ENCODE measurements around the gene RAB1A. TPM values are rescaled to one million over a fixed set of nuclear protein-coding genes. Genes with fewer than 3 reads are reported as not detected.
A peak's percentile ranks its signal among the peaks of the same experiment; 100 is the strongest.

RAB1A gene
- total and polyA plus RNA-seq, 2 of the 13 experiments (the other 11 are each of a cell fraction or from before 2014, with no cell fraction given), result 206 to 226 TPM

DNA sequence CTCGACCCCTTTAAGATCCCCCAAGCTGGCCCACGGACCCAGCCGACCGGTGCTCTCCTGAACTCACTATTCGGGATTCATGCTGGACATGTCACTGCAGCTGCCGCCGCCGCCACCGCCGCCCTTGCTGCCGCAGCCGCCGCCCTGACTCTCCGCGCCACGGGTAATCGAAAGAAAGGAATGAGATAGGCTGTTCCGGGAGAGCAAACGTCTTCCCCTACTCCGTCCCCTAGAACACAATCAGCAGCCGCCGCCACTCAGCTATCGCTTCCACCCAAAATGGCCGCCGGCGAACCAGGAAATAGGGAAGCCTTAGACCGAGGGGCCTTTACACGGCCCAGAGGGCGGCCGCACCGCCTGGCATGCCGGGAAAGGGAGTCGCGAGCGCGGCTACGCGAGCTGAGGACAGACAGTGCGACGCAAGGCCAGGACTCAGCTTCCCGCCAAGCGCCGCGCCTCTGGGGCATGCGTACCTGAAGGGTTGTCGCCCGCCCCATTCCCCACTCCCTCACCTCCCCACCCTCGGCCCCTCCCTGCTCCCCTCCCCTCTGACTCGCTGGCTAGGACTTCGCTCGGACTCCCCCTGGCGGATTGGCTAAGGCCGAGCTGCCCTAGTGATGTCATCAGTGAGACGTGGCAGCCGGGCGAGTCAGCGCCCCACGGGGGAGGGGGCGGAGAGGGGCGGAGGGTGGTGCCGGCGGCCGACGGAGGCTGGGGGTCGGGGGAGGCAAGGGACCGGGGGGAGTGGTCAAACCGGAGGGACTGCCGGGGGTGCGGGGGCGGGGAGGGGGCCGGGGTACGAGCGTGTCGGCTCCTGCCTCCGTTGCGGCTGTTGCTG is at the start of gene RAB1A (continued):
- TF ChIP-seq, protein P1, sequence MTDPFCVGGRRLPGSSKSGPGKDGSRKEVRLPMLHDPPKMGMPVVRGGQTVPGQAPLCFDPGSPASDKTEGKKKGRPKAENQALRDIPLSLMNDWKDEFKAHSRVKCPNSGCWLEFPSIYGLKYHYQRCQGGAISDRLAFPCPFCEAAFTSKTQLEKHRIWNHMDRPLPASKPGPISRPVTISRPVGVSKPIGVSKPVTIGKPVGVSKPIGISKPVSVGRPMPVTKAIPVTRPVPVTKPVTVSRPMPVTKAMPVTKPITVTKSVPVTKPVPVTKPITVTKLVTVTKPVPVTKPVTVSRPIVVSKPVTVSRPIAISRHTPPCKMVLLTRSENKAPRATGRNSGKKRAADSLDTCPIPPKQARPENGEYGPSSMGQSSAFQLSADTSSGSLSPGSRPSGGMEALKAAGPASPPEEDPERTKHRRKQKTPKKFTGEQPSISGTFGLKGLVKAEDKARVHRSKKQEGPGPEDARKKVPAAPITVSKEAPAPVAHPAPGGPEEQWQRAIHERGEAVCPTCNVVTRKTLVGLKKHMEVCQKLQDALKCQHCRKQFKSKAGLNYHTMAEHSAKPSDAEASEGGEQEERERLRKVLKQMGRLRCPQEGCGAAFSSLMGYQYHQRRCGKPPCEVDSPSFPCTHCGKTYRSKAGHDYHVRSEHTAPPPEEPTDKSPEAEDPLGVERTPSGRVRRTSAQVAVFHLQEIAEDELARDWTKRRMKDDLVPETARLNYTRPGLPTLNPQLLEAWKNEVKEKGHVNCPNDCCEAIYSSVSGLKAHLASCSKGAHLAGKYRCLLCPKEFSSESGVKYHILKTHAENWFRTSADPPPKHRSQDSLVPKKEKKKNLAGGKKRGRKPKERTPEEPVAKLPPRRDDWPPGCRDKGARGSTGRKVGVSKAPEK (CRISPR knock-in tag; IDR thresholded peaks at IDR 0.05; ENCODE audit: borderline replicate concordance), result no peak
- TF ChIP-seq ZNF501 (CRISPR knock-in tag; IDR thresholded peaks at IDR 0.05) (peak; percentile 90), ZNF431 (CRISPR knock-in tag; IDR thresholded peaks at IDR 0.05; ENCODE audit: borderline replicate concordance, low read depth) (no peak), ZNF674 (CRISPR knock-in tag; IDR thresholded peaks at IDR 0.05; ENCODE audit: low read depth) (no peak), MAF1 (CRISPR knock-in tag; IDR thresholded peaks at IDR 0.05; ENCODE audit: borderline replicate concordance) (no peak), HCFC1 (IDR thresholded peaks at IDR 0.05; ENCODE audit: low read depth, low read length) (peak; percentile 94), HOXD1 (CRISPR knock-in tag; IDR thresholded peaks at IDR 0.05) (no peak), CBFB (CRISPR knock-in tag; IDR thresholded peaks at IDR 0.05) (peak; percentile 83; the same call in 1 of the 2 replicates), ZNF282 (IDR thresholded peaks at IDR 0.05; ENCODE audit: partially characterized antibody) (no peak)
- TF ChIP-seq, protein P2, sequence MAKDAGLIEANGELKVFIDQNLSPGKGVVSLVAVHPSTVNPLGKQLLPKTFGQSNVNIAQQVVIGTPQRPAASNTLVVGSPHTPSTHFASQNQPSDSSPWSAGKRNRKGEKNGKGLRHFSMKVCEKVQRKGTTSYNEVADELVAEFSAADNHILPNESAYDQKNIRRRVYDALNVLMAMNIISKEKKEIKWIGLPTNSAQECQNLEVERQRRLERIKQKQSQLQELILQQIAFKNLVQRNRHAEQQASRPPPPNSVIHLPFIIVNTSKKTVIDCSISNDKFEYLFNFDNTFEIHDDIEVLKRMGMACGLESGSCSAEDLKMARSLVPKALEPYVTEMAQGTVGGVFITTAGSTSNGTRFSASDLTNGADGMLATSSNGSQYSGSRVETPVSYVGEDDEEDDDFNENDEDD (CRISPR knock-in tag; IDR thresholded peaks at IDR 0.05; ENCODE audit: borderline replicate concordance), result peak; percentile 72; the same call in 1 of the 2 replicates
- TF ChIP-seq, protein P3, sequence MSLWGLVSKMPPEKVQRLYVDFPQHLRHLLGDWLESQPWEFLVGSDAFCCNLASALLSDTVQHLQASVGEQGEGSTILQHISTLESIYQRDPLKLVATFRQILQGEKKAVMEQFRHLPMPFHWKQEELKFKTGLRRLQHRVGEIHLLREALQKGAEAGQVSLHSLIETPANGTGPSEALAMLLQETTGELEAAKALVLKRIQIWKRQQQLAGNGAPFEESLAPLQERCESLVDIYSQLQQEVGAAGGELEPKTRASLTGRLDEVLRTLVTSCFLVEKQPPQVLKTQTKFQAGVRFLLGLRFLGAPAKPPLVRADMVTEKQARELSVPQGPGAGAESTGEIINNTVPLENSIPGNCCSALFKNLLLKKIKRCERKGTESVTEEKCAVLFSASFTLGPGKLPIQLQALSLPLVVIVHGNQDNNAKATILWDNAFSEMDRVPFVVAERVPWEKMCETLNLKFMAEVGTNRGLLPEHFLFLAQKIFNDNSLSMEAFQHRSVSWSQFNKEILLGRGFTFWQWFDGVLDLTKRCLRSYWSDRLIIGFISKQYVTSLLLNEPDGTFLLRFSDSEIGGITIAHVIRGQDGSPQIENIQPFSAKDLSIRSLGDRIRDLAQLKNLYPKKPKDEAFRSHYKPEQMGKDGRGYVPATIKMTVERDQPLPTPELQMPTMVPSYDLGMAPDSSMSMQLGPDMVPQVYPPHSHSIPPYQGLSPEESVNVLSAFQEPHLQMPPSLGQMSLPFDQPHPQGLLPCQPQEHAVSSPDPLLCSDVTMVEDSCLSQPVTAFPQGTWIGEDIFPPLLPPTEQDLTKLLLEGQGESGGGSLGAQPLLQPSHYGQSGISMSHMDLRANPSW (CRISPR knock-in tag; IDR thresholded peaks at IDR 0.05; ENCODE audit: borderline replicate concordance), result no peak
- TF ChIP-seq, protein P4, sequence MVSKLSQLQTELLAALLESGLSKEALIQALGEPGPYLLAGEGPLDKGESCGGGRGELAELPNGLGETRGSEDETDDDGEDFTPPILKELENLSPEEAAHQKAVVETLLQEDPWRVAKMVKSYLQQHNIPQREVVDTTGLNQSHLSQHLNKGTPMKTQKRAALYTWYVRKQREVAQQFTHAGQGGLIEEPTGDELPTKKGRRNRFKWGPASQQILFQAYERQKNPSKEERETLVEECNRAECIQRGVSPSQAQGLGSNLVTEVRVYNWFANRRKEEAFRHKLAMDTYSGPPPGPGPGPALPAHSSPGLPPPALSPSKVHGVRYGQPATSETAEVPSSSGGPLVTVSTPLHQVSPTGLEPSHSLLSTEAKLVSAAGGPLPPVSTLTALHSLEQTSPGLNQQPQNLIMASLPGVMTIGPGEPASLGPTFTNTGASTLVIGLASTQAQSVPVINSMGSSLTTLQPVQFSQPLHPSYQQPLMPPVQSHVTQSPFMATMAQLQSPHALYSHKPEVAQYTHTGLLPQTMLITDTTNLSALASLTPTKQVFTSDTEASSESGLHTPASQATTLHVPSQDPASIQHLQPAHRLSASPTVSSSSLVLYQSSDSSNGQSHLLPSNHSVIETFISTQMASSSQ (IDR thresholded peaks at IDR 0.05; ENCODE audit: low read depth), result no peak
- TF ChIP-seq, protein P4 (CRISPR knock-in tag; IDR thresholded peaks at IDR 0.05; ENCODE audit: borderline replicate concordance), result peak; percentile 44; the same call in 1 of the 2 replicates
